Activated B cell treated with CpG ODN at 0.5 μM for 24 hours (primary cell): ENCODE results near the gene CTNNAL1. TPM values are rescaled to one million over a fixed set of nuclear protein-coding genes. Genes with fewer than 3 reads are reported as not detected.
"Not testable (repeated sequence)": the region's sequence is repeated elsewhere in the genome, so short reads cannot be mapped to it uniquely, and the experiment has no call there.

Source experiments
- ATAC-seq: fragments of 200-7000 bp; cut with Tn5 transposase; one replicate; pipeline ENCODE4 v1.10.0; 2021; ENCODE audit warnings: low read depth, mild to moderate bottlenecking, moderate library complexity
- CTCF ChIA-PET: fragments of 350-600 bp; sonication (Branson Sonifier 250); formaldehyde crosslinking; loops from one replicate; lab custom pipeline; 2021; ENCODE audit warnings: antibody characterized with exemption; lab: Charles Lee
- POLR2A ChIA-PET: fragments of 350-600 bp; sonication (Branson Sonifier 250); formaldehyde crosslinking; loops from one replicate; lab custom pipeline; 2021; ENCODE audit warnings: antibody characterized with exemption; lab: Charles Lee
- DNase-seq: peaks from one replicate; pipeline ENCODE4 v3.0.0; 2022
- H3K27ac Mint-ChIP-seq: one replicate; pipeline ENCODE4 v1.8.0; 2020; ENCODE audit warnings: mixed read lengths
- H3K27me3 Mint-ChIP-seq: one replicate; pipeline ENCODE4 v1.8.0; 2021; ENCODE audit warnings: mixed read lengths
- H3K36me3 Mint-ChIP-seq: one replicate; pipeline ENCODE4 v1.8.0; 2021; ENCODE audit warnings: low read depth, mixed read lengths
- H3K4me1 Mint-ChIP-seq: one replicate; pipeline ENCODE4 v1.8.0; 2021; ENCODE audit warnings: mixed read lengths
- H3K4me3 Mint-ChIP-seq: one replicate; pipeline ENCODE4 v1.8.0; 2020; ENCODE audit warnings: mild to moderate bottlenecking, mixed read lengths
- H3K9me3 Mint-ChIP-seq: one replicate; pipeline ENCODE4 v1.8.0; 2020; ENCODE audit warnings: mixed read lengths
- intact Hi-C: fragments of 100-400 bp; cut with micrococcal nuclease; formaldehyde crosslinking; loops from one replicate; pipeline ENCODE4 v1.15.1; 2024
- total RNA-seq: library from RNA; stranded (reverse); gene quantifications from 2 replicates; pipeline ENCODE4 v1.2.3, GENCODE V29; 2022
- TF ChIP-seq, protein P1 (sequence below): fragments of 200-600 bp; IDR thresholded peaks from one replicate; pipeline ENCODE4 v1.8.0; 2022; ENCODE audit warnings: antibody characterized with exemption, mild to moderate bottlenecking

CTNNAL1 gene
- total RNA-seq, 1 donor from 2014 or later, result 1.9 TPM

DNA sequence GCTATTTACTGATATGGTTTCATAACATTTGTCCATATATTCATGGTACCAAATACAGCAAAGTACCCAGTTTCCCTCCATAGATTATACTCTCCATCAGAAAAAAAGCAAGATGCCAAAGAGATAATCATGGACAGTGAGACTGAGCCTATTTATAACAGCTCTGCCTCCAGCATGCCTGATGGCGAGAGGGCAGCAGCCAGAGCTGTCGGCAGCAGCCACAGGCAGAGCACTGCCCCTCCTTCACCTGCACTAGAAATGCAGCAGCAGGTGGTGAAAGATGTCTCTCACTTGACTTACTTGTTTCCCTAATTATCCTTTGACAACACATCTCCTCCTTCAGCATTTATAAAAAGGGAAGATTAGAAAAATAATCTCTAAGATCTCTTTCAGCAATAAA, 32.4 kb downstream of the CTNNAL1 start:
- no peaks in the 10 kb centered on the region for H3K4me1 Mint-ChIP-seq
- POLR2A ChIA-PET, result no interaction called here
- H3K4me3 Mint-ChIP-seq, result no peak overlapping the region
- TF ChIP-seq, protein P1, sequence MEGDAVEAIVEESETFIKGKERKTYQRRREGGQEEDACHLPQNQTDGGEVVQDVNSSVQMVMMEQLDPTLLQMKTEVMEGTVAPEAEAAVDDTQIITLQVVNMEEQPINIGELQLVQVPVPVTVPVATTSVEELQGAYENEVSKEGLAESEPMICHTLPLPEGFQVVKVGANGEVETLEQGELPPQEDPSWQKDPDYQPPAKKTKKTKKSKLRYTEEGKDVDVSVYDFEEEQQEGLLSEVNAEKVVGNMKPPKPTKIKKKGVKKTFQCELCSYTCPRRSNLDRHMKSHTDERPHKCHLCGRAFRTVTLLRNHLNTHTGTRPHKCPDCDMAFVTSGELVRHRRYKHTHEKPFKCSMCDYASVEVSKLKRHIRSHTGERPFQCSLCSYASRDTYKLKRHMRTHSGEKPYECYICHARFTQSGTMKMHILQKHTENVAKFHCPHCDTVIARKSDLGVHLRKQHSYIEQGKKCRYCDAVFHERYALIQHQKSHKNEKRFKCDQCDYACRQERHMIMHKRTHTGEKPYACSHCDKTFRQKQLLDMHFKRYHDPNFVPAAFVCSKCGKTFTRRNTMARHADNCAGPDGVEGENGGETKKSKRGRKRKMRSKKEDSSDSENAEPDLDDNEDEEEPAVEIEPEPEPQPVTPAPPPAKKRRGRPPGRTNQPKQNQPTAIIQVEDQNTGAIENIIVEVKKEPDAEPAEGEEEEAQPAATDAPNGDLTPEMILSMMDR, result no peak
- H3K9me3 Mint-ChIP-seq, result no peaks in the 10 kb centered on the region
- H3K36me3 Mint-ChIP-seq, result no peaks in the 10 kb centered on the region
- CTCF ChIA-PET, result no interaction called here
- no peak overlapping the region for H3K27ac Mint-ChIP-seq
- DNase-seq (no peak), ATAC-seq (no peak)
- intact Hi-C loops, result no loop called here
- no peaks in the 10 kb centered on the region for H3K27me3 Mint-ChIP-seq

DNA sequence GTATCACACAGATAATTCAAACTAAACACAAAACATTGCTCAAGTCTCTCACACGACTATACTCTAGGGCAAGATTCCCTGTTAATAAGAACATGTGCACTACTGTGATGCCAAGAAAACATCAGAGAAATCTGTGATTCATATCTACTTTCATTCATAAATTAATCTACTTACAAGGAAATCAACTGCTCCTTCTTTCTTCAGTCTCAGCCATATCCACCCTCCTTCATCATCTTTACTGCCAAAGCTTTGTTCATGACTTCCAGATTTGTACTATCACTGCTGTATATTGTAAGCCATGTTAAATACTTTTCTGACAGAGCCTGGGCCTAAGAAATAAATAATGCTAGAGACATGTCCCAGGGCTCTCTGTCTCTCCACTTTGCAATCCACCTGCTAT, 35.1 kb downstream of the CTNNAL1 start:
- Mint-ChIP-seq H3K27me3 (no peaks in the 10 kb centered on the region), H3K9me3 (no peaks in the 10 kb centered on the region), H3K4me3 (no peak overlapping the region), H3K36me3 (no peaks in the 10 kb centered on the region), H3K27ac (no peak overlapping the region), H3K4me1 (no peaks in the 10 kb centered on the region)
- TF ChIP-seq, protein P1, result no peak
- no peak for DNase-seq
- intact Hi-C loops, result no loop called here
- no peak for ATAC-seq
- CTCF ChIA-PET, result no interaction called here
- POLR2A ChIA-PET, result no interaction called here

DNA sequence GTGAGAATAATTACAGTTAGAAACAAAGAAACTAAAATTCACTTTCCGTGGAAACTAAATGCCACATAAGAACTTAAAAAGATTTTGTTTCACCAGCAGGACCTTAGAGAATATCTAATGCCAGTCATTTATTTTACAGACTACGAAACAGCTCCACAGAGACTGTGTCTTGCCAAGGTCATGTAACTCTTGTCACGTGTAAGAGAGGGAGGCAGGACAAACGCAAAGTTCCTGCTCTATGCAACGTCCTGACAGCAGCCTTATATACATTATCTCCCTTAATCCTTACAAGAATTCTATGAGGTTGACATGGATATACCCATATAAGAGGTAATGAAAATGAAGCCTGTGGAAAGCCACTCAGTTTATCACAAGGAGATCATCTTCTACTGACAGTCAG, 39.4 kb downstream of the CTNNAL1 start:
- intact Hi-C loops, result no loop called here
- Mint-ChIP-seq H3K27me3 (no peaks in the 10 kb centered on the region), H3K36me3 (no peaks in the 10 kb centered on the region), H3K9me3 (peaks cover 15% of the 10 kb centered on the region), H3K4me3 (no peak overlapping the region), H3K27ac (no peak overlapping the region), H3K4me1 (no peaks in the 10 kb centered on the region)
- ChIA-PET POLR2A (no interaction called here), CTCF (no interaction called here)
- ATAC-seq, result no peak
- DNase-seq, result no peak
- TF ChIP-seq, protein P1, result no peak

DNA sequence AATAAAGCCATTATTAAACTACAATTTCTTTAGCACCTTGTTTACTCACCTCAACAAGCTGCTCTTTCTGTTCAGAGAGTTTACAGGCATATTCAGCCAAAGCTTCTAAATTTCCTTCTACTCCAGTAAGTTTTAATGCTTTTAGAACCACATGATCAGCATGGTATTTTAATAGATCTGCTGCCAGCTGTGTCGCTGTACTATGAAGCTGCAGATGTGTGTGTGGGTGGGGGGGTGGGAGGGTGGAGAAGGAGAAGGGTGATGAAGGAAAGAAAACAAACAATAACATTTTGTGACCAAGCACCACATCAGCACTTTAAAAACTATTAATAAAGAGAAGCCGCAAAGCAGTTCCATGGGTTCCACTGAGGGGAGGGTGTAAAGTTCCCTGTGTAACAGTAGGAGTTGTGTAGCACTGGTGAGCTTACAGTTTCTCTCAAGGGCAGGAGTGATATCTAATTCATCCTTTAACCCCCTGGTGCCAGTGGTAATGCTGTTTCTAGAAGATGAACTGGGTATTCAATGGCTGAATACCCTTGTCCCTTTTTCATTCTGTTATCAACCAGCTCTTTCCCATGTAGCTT, 40.6 kb downstream of the CTNNAL1 start:
- DNase-seq (no peak), ATAC-seq (no peak)
- H3K36me3 Mint-ChIP-seq, result no peaks in the 10 kb centered on the region
- peaks cover 15% of the 10 kb centered on the region for H3K9me3 Mint-ChIP-seq
- CTCF ChIA-PET, result no interaction called here
- TF ChIP-seq, protein P1, result no peak
- POLR2A ChIA-PET, result no interaction called here
- no peak overlapping the region for H3K4me3 Mint-ChIP-seq
- intact Hi-C loops, result no loop called here
- no peaks in the 10 kb centered on the region for H3K4me1 Mint-ChIP-seq
- H3K27me3 Mint-ChIP-seq, result no peaks in the 10 kb centered on the region
- no peak overlapping the region for H3K27ac Mint-ChIP-seq

DNA sequence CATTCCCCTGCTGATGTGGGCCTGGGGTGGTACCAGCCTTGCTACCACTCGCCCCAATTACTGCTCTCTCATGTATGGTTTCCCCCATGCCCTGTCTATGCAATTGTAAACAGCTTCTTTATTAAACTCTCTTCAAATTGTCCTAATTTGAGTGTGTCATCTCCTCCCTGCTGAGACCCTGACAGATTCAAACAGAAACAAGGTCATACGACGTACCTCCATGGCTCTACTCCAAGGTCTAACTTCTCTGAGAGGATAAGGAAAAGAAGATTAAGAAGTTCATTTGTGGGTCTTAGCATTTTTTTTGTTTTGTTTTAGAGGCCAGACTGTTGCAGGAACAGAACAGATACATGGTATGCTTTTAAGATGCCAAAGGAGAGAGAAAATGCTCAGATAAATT, 41.1 kb downstream of the CTNNAL1 start:
- Mint-ChIP-seq H3K27me3 (no peaks in the 10 kb centered on the region), H3K27ac (no peak overlapping the region), H3K4me1 (no peaks in the 10 kb centered on the region), H3K36me3 (no peaks in the 10 kb centered on the region), H3K9me3 (peaks cover 15% of the 10 kb centered on the region), H3K4me3 (no peak overlapping the region)
- ChIA-PET CTCF (no interaction called here), POLR2A (no interaction called here)
- ATAC-seq (no peak), DNase-seq (no peak)
- intact Hi-C loops, result no loop called here
- TF ChIP-seq, protein P1, result no peak

DNA sequence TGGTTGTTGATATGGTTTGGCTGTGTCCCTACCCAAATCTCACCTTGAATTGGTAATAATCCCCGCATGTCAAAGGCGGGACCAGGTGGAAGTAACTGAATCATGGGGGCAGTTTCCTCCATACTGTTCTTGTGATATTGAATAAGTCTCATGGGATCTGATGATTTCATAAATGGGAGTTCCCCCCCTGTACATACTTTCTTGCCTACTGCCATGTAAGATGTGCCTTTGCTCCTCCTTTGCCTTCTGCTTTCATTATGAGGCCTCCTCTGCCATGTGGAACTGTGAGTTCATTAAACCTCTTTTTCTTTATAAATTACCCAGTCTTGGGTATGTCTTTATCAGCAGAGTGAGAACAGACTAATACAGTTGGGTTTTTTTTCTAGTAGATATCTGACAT, 41.9 kb downstream of the CTNNAL1 start:
- ATAC-seq, H3K27me3 Mint-ChIP-seq, DNase-seq, POLR2A ChIA-PET, H3K27ac Mint-ChIP-seq, H3K36me3 Mint-ChIP-seq, H3K4me1 Mint-ChIP-seq, H3K4me3 Mint-ChIP-seq, intact Hi-C loops: not testable (repeated sequence)
- CTCF ChIA-PET, result interaction anchor here (1.0 kb wide), 1 partner anchor 17 kb away, joined by 3 read pairs; no protein-coding TSS in a partner anchor
- H3K9me3 Mint-ChIP-seq, result peaks cover 15% of the 10 kb centered on the region
